HepG2 (cell line): Measurements from ENCODE around the gene HDAC5. TPM values are rescaled to one million over a fixed set of nuclear protein-coding genes. Genes with fewer than 3 reads are reported as not detected.

Experiments used
- ARNTL ChIP-seq: sonication (generic); formaldehyde crosslinking; IDR thresholded peaks from 2 replicates; pipeline ENCODE4 v1.4.0; 2020; ENCODE audit warnings: mild to moderate bottlenecking, missing genetic modification reagents
- ELF4 ChIP-seq: sonication (generic); formaldehyde crosslinking; IDR thresholded peaks from 2 replicates; pipeline ENCODE4 v1.5.0; 2020; ENCODE audit warnings: missing genetic modification reagents, mild to moderate bottlenecking, moderate library complexity, borderline replicate concordance
- KDM6A ChIP-seq: IDR thresholded peaks from 2 replicates; pipeline ENCODE4 v1.6.1; 2016; ENCODE audit warnings: low read depth
- KLF13 ChIP-seq: sonication (generic); formaldehyde crosslinking; IDR thresholded peaks from 2 replicates; pipeline ENCODE4 v1.4.0; 2020; ENCODE audit warnings: mild to moderate bottlenecking, missing genetic modification reagents
- KMT2A ChIP-seq: sonication (generic); formaldehyde crosslinking; IDR thresholded peaks from 2 replicates; pipeline ENCODE4 v1.4.0; 2020; ENCODE audit warnings: missing genetic modification reagents
- NCOA2 ChIP-seq: sonication (generic); formaldehyde crosslinking; IDR thresholded peaks from 2 replicates; pipeline ENCODE4 v1.8.0; 2022; ENCODE audit warnings: inconsistent platforms
- POLR2G ChIP-seq: fragments of 200-400 bp; formaldehyde crosslinking; IDR thresholded peaks from 2 replicates; pipeline ENCODE4 v1.6.1; 2018; ENCODE audit warnings: mild to moderate bottlenecking, low read depth, low read length, moderate library complexity
- RBM22 ChIP-seq: fragments of 200-400 bp; formaldehyde crosslinking; optimal IDR thresholded peaks from 2 replicates; pipeline ENCODE3; 2017; ENCODE audit warnings: mild to moderate bottlenecking, low read length, moderate library complexity
- SIX4 ChIP-seq: sonication (generic); formaldehyde crosslinking; IDR thresholded peaks from 2 replicates; pipeline ENCODE4 v1.4.0; 2020; ENCODE audit warnings: missing genetic modification reagents
- WIZ ChIP-seq: sonication (generic); formaldehyde crosslinking; IDR thresholded peaks from 2 replicates; pipeline ENCODE4 v1.5.1; 2020; ENCODE audit warnings: mild to moderate bottlenecking, missing genetic modification reagents
- ZMYM4 ChIP-seq: sonication (generic); formaldehyde crosslinking; IDR thresholded peaks from 2 replicates; pipeline ENCODE4 v1.8.1; 2023; ENCODE audit warnings: mild to moderate bottlenecking, missing genetic modification reagents
- ZNF501 ChIP-seq: sonication (generic); formaldehyde crosslinking; IDR thresholded peaks from 2 replicates; pipeline ENCODE4 v1.5.1; 2020; ENCODE audit warnings: mild to moderate bottlenecking, moderate library complexity, missing genetic modification reagents
- ZNF572 ChIP-seq: sonication (generic); formaldehyde crosslinking; IDR thresholded peaks from 2 replicates; pipeline ENCODE4 v1.5.1; 2020; ENCODE audit warnings: mild to moderate bottlenecking, missing genetic modification reagents
- ZXDC ChIP-seq: sonication (generic); formaldehyde crosslinking; IDR thresholded peaks from 2 replicates; pipeline ENCODE4 v1.5.0; 2020; ENCODE audit warnings: mild to moderate bottlenecking, missing genetic modification reagents
- polyA plus RNA-seq, 8 experiments: library from polyadenylated mRNA; depleted of rRNA in 3 of 8; stranded (reverse) in 7 of 8; unstranded in 1 of 8; fragments of >200 nt; fragmentation: Illumina TruSeq in 4 of 8; extraction: Trizol in 4 of 8; gene quantifications; 2 replicates each; pipeline versions ENCODE4 v1.2.1 to v1.2.3, GENCODE V29; 2011 to 2016; ENCODE audit warnings: low read depth in 4 of 8, missing spikeins in 1 of 8, mixed read lengths in 1 of 8; ENCODE audit not compliant: insufficient read depth in 1 of 8
- total RNA-seq, 5 experiments: library from RNA; depleted of rRNA; stranded (reverse); fragments of >200 nt; fragmentation: Illumina TruSeq; extraction: Trizol; gene quantifications; 2 replicates each; pipeline ENCODE4 v1.2.3, GENCODE V29; 2016; ENCODE audit warnings: low read depth in 1 of 5
- TF ChIP-seq, protein P1 (sequence below): sonication (generic); formaldehyde crosslinking; conservative IDR thresholded peaks from 2 replicates; pipeline ENCODE4 v1.8.1; 2023; ENCODE audit warnings: missing genetic modification reagents
- TF ChIP-seq, protein P2 (sequence below): sonication (generic); formaldehyde crosslinking; IDR thresholded peaks from 2 replicates; pipeline ENCODE4 v1.4.0; 2020; ENCODE audit warnings: missing genetic modification reagents
- TF ChIP-seq, protein P3 (sequence below): IDR thresholded peaks from 2 replicates; pipeline ENCODE4 v1.6.1; 2016

The HDAC5 gene
- total and polyA plus RNA-seq, 2 of the 13 experiments (the other 11 are each of a cell fraction or from before 2014, with no cell fraction given), result 46.4 to 85.4 TPM

GRCh38 chr17:44108440-44109311, 14.8 kb downstream of the HDAC5 start (continued):
- TF ChIP-seq ARNTL (CRISPR knock-in tag) (peak; percentile 86), NCOA2 (CRISPR knock-in tag) (peak; percentile 84), KLF13 (CRISPR knock-in tag) (no peak), KDM6A (CRISPR knock-in tag) (peak; percentile 84), SIX4 (CRISPR knock-in tag) (peak; percentile 62; the same call in 1 of the 2 replicates), ELF4 (CRISPR knock-in tag) (no peak), ZXDC (CRISPR knock-in tag) (peak; percentile 98), WIZ (CRISPR knock-in tag) (peak; percentile 41; the same call in 1 of the 2 replicates), KMT2A (CRISPR knock-in tag) (peak; percentile 79; the same call in 1 of the 2 replicates), POLR2G (peak; percentile 59), ZMYM4 (peak; percentile 54; the same call in 1 of the 2 replicates), ZNF572 (peak; percentile 71; the same call in 1 of the 2 replicates), ZNF501 (peak; percentile 87), RBM22 (peak; percentile 37)
- TF ChIP-seq, protein P1, sequence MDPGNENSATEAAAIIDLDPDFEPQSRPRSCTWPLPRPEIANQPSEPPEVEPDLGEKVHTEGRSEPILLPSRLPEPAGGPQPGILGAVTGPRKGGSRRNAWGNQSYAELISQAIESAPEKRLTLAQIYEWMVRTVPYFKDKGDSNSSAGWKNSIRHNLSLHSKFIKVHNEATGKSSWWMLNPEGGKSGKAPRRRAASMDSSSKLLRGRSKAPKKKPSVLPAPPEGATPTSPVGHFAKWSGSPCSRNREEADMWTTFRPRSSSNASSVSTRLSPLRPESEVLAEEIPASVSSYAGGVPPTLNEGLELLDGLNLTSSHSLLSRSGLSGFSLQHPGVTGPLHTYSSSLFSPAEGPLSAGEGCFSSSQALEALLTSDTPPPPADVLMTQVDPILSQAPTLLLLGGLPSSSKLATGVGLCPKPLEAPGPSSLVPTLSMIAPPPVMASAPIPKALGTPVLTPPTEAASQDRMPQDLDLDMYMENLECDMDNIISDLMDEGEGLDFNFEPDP (CRISPR knock-in tag), result 0 out of 2 replicates have a peak, but pooled peaks have one; percentile 71
- TF ChIP-seq, protein P2, sequence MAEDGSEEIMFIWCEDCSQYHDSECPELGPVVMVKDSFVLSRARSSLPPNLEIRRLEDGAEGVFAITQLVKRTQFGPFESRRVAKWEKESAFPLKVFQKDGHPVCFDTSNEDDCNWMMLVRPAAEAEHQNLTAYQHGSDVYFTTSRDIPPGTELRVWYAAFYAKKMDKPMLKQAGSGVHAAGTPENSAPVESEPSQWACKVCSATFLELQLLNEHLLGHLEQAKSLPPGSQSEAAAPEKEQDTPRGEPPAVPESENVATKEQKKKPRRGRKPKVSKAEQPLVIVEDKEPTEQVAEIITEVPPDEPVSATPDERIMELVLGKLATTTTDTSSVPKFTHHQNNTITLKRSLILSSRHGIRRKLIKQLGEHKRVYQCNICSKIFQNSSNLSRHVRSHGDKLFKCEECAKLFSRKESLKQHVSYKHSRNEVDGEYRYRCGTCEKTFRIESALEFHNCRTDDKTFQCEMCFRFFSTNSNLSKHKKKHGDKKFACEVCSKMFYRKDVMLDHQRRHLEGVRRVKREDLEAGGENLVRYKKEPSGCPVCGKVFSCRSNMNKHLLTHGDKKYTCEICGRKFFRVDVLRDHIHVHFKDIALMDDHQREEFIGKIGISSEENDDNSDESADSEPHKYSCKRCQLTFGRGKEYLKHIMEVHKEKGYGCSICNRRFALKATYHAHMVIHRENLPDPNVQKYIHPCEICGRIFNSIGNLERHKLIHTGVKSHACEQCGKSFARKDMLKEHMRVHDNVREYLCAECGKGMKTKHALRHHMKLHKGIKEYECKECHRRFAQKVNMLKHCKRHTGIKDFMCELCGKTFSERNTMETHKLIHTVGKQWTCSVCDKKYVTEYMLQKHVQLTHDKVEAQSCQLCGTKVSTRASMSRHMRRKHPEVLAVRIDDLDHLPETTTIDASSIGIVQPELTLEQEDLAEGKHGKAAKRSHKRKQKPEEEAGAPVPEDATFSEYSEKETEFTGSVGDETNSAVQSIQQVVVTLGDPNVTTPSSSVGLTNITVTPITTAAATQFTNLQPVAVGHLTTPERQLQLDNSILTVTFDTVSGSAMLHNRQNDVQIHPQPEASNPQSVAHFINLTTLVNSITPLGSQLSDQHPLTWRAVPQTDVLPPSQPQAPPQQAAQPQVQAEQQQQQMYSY (CRISPR knock-in tag), result no peak
- TF ChIP-seq, protein P3, sequence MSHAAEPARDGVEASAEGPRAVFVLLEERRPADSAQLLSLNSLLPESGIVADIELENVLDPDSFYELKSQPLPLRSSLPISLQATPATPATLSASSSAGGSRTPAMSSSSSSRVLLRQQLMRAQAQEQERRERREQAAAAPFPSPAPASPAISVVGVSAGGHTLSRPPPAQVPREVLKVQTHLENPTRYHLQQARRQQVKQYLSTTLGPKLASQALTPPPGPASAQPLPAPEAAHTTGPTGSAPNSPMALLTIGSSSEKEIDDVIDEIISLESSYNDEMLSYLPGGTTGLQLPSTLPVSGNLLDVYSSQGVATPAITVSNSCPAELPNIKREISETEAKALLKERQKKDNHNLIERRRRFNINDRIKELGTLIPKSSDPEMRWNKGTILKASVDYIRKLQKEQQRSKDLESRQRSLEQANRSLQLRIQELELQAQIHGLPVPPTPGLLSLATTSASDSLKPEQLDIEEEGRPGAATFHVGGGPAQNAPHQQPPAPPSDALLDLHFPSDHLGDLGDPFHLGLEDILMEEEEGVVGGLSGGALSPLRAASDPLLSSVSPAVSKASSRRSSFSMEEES, result 0 out of 2 replicates have a peak, but pooled peaks have one; percentile 43
